ENCODE data around the gene TPCN2.

TPCN2 gene

DNA sequence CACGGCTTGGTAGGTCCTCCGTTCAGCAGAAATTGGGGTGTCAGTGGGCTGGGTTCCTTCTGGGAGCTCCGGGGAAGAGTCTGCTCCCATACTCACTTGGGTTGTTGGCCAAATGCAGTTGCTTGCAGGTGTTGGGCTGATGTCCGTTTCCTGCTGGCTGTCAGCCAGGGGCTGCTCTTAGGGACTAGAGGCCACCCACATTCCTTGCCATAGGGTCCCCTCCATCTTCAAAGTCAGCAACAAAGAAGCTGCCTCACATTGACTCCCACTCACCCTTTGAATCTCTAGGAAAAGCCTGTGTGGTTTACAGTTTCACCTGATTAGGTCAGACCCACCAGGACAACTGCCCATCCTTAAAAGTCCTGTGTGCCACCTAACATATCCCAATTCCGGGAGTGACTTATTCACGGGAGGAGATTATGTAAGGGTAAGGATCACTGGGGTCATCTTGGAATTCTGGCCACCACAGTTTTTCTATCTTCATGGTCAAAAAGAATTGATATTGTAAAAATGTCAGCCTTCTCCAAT is 43.0 kb downstream of the TPCN2 start:
- no peak for TF ChIP-seq GATA2 (IDR thresholded peaks at IDR 0.05; ENCODE audit: low read depth, low read length)
- no peak for TF ChIP-seq GATA3 (IDR thresholded peaks at IDR 0.05; ENCODE audit: low read depth, low read length)

DNA sequence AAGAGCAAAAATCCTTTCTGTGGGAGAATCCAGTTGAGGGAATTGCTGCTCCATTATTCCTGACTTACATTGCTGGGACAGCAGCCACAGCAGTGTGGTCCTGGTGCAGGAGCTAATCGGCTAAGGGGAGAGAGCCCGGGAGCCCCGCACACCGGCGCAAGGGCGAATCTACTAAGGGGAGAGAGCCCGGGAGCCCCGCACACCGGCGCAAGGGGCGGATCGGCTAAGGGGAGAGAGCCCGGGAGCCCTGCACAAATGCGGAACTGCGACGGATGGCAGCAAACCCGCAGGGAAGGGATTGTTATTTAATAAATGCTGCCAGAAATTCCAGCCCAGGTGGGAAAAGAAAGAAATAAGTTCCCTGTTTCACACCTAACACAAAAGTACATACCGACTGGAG is 43.5 kb downstream of the TPCN2 start:
- no peak for TF ChIP-seq GATA2 (IDR thresholded peaks at IDR 0.05; ENCODE audit: low read depth, low read length)
- TF ChIP-seq GATA3 (IDR thresholded peaks at IDR 0.05; ENCODE audit: low read depth, low read length), result no peak

DNA sequence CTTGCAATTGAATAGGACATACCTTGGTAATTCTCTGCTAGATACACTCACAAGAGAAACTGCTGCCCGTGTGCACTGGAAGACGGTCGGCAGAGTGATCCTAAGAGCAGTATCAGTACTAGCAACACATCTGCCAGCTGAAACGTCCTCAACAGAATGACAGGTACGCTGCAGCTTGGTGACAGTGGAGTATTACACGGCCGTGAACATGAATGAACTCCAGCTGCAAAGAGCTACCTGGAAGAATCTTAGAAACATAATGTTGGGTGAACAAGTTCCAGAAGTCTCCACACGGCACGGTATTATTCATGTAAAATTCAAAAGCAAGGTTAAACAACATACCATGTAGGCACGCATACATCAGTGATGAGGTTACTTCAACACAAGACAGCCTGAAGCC is 44.4 kb downstream of the TPCN2 start:
- TF ChIP-seq GATA3 (IDR thresholded peaks at IDR 0.05; ENCODE audit: low read depth, low read length), result no peak
- no peak for TF ChIP-seq GATA2 (IDR thresholded peaks at IDR 0.05; ENCODE audit: low read depth, low read length)

DNA sequence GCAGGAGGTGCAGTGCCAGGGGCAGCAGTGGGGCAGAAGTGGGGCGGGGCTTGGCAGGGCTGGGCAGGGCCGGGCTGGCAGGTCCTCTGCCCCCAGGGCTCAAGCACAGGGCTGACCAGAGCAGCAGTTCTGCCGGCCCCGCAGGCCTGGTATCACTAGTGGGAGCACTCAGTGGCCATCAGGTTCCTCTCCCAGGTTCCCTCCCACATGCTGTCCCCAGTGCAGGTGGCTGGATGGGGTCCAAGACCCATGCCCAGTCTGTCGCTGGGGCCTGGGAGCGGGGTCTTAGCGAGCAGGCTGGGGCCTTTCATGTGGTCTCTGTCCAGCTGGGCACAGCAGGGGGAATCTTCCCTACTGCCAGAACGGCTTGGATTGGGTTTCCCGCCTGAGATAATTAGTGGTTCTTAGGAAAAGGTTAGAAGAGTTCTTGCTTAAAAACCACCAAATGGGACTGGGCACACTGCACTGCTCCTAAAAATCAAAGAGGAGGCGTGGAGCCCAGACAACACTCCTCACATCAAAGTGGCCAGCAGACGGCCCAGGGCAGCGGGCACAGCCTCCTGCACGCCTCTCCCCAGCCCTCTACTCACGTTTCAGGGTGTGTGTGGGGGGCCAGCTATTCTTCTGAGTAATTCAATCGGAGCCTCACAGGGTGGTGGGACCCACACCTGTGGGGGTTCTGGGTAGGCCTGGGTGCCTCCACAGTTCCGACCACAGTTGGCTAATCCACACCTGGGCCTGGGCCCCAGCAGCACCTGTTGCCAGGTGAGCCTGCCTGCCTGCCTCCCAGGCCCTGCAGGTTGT is 45.6 kb downstream of the TPCN2 start:
- TF ChIP-seq GATA2 (IDR thresholded peaks at IDR 0.05; ENCODE audit: low read depth, low read length) (no peak), GATA3 (IDR thresholded peaks at IDR 0.05; ENCODE audit: low read depth, low read length) (no peak)

DNA sequence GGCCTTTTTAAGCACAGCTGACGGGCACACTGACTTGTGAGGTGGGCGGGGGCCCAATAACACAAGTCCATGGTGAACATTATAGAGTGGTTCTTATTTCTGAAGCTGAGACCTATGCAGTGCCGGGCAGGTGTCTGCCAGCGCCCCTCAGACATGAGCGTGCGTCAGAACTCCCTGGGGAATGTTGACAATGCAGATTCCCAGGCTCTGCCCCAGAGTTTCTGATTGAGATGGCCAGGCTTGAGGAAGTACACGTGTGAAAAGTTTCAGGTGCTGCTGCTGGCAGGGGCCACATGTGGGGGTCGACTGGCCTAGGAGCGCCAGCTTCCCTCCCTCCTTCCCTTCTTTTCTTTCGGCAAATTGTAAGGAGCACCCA is 46.2 kb downstream of the TPCN2 start:
- TF ChIP-seq GATA3 (IDR thresholded peaks at IDR 0.05; ENCODE audit: low read depth, low read length), result no peak
- no peak for TF ChIP-seq GATA2 (IDR thresholded peaks at IDR 0.05; ENCODE audit: low read depth, low read length)

DNA sequence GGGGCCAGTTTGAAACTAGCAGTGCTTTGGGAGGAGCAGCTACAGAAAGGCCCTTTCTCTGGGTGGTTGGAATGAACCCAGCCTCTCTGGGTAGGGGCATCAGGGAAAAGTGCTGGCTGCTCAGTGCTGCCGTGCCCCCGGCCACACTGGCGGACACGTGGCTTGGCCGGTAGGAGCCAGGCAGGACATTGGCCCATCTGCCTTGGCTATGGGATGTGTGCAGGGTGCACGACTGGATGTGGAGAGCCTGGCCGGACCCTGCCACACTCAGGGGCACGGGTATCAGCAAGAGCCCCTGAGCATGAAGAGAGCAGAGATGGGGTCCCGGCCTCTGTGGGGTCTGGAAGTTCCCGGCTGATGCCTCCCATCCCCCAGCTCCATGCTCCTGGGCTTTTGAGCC is 46.6 kb downstream of the TPCN2 start:
- no peak for TF ChIP-seq GATA2 (IDR thresholded peaks at IDR 0.05; ENCODE audit: low read depth, low read length)
- no peak for TF ChIP-seq GATA3 (IDR thresholded peaks at IDR 0.05; ENCODE audit: low read depth, low read length)

DNA sequence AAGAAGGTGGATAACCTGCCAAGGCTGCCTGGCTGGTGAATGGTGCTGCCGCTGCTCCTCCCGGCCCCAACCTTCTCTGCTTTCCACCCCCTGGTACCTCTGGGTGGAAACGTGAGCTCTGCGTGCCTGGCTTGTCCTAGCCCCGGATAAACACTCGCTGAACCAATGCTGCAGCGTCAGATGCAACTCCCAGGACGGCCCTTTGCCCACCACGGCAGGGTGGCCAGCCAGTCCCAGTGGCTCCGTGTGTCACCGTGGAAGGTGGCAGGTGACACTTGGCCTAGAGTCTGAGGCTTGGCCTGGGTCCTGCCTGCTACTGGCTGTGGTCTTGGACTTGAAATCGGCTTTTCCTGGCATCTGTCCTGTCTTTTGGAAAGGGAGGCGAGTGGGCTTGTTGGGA is 47.7 kb downstream of the TPCN2 start:
- TF ChIP-seq GATA2 (IDR thresholded peaks at IDR 0.05; ENCODE audit: low read depth, low read length) (no peak), GATA3 (IDR thresholded peaks at IDR 0.05; ENCODE audit: low read depth, low read length) (no peak)

DNA sequence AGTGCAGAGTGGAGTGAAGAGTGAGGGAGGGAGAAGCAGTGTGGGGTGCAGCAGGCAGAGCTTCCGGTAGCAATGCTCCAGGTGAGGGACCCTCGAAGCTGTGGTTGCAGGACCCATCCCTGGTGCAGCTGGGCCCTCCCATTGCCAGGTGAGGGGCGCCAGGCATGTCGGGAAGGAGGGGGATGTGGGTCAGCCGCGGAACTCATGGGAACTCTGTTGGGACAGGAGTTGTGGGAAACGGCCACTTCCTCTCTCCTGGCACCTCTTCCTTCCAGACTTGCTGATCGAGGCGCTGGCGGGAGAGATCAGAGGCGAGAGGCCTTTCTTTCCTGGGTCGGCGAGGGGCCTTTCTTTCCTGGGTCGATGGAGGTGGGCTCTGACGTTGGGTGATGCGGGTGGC is 48.5 kb downstream of the TPCN2 start:
- TF ChIP-seq GATA2 (IDR thresholded peaks at IDR 0.05; ENCODE audit: low read depth, low read length) (no peak), GATA3 (IDR thresholded peaks at IDR 0.05; ENCODE audit: low read depth, low read length) (no peak)

DNA sequence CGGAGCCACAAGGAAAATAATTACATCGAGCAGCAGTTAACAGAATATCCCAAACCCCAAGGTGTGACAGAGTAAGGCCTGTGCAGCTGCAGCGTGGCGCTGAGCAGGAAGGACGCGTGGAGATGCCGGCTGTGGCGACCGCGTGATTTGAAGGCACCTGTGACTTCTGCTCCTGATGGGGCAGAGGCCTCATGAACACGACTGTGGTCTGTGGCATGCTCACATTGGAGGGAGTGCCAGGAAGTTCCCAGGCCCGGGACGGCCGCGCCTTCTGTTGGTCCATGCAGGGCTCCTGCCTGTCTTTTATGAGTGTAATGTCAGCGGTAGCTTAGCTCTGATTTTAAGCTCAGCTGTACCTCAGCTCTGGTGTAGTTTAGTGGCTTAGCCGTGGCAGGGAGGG is 50.4 kb downstream of the TPCN2 start:
- no peak for TF ChIP-seq GATA3 (IDR thresholded peaks at IDR 0.05; ENCODE audit: low read depth, low read length)
- TF ChIP-seq GATA2 (IDR thresholded peaks at IDR 0.05; ENCODE audit: low read depth, low read length), result no peak

DNA sequence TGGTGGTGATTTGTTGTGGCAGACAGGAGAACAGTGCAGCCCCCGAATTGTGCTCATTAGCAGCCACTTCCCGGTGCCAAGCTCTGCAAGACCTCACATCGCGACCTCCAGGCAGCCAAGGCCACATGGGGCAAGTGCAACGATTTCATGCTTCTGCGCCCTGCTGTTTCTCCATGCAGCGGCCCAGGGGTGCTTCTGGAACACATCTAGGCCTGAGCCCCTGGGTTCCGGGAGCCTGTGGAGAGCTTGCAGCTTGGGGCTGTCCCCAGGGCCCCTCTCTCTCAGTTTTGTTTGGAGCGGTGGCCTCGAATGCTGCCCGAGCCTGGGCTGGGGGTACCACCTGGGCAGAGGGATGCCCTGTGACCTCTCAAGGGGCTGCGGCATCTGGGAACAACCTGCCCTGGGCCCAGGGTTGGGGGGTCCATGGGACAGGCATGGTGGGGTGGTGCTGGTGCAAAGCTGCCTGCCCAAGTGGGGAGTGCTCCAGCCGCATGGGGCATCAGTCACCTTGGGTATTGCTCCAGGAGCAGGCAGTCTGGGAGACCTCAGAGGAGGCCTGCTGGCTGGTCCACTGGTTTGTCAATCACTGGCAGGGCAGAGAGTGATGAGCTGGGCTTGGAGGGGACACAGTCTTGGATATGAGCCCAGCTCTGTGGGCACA is 51.9 kb downstream of the TPCN2 start:
- no peak for TF ChIP-seq GATA2 (IDR thresholded peaks at IDR 0.05; ENCODE audit: low read depth, low read length)
- no peak for TF ChIP-seq GATA3 (IDR thresholded peaks at IDR 0.05; ENCODE audit: low read depth, low read length)

DNA sequence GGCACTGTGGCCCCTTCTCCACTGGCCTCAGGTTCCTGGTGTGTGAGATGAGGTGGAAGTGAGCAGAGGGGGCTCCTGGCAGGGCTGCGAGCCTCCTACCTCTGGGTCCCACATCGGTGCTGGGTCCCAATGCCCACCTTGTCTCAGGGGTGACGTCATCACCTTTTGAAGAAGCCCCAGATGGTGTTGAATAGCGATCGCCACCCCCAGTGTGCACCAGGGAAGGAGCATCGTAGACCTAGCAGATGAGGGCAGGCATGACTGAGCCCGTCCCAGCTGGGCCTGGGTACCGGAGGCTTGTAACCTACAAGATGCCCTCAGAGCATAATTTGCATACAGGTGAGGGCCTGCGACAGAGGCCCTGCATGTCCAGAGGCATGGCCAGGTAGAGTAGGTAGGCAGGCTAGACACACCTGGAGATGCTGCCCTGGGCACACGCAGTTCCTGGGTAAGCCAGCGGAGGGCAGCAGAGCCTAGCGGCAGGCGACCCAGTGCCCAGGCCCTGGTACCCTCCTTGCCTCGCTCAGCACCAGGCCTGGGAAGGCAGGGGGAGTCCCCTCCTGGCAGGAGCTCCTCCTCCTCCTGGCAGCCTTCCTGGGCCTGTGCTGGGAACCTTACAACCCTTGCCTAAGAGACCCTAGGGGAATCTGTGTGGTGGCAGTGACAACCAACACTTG is 52.5 kb downstream of the TPCN2 start:
- TF ChIP-seq GATA2 (IDR thresholded peaks at IDR 0.05; ENCODE audit: low read depth, low read length) (no peak), GATA3 (IDR thresholded peaks at IDR 0.05; ENCODE audit: low read depth, low read length) (no peak)

DNA sequence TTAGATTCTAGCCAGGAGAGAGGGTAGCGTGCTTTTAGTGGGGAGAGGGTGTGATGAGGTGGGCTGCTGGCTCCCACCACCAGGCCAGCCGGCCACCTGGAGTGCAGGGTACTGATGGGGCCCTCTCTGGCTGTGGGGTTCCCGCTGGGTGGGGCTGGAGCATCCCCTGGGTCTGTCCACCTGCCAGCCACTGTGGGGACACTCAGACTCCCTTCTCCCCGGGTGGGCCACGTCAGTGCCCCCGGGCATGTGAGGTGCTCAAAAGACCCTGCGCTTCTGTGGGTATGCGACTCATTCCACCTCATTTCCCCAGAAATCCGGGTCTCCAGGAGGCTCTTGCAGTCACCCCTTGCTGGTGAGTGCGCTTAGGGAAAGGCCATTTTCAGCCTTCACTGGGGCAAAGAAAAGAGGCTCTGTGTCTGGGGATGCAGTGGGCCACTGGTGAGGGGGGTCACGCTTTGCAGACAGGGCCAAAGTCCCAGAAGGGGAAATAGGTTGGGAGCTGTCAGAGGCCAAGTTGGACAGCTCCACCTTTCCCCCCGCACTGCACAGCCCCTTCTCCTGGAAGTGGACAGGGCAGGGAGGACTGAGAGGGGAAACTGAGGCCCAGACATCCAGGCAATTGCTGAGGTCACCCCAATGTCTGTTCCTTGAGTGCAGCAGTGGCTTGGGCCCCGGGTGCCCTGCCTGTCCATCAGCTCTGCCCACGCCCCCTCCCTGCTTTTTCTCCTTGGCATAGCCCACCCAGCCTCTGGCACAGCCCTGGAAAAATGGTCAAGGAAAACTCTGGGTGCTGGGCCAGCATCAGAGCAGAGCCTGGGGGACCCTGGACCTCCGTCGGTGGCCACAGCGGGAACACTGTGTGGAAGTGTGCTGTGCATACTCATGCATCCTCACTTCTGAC is 53.3 kb downstream of the TPCN2 start:
- no peak for TF ChIP-seq GATA2 (IDR thresholded peaks at IDR 0.05; ENCODE audit: low read depth, low read length)
- no peak for TF ChIP-seq GATA3 (IDR thresholded peaks at IDR 0.05; ENCODE audit: low read depth, low read length)

DNA sequence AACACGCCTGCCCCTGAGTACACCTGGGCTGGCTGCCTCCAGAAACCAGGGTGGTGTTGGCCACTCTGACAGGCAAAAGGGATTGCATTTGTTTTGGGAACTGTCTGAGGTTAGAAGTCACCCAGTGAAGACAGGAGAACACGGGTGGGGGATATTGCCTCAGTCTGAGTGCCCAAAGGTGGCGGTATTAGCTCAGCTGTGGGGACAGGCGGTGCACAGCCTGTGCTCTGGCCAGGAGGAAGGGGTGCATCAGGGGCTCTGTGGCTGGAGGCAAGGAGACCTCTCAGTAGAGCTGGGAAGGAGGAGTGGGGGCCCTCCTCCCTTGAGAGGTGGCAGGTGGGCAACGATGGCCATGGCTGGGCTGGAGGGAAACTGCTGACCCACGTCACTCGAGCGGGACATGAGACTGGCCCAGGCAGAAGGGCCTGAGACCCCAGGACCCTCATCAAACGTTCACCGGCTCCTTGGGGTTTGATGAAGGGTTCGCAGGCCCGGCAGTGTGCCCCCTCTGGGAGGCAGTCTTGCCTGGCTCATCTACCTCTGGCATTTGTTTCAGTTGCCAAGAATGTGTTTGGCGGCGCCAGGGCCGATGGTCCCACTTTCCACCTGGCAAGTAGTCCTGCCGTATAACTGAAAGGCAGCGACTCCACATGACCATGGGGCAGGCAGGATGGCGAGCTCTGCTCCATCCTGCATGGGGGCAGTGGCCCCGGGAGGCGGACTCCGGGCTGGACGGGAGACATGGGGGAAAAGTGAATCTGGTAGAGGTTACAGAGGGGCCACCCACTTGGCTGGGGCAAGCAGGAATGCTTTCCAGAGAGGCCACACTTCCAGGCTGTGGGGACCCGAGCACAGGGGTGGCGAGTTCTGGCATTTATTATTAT is 54.2 kb downstream of the TPCN2 start:
- no peak for TF ChIP-seq GATA3 (IDR thresholded peaks at IDR 0.05; ENCODE audit: low read depth, low read length)
- TF ChIP-seq GATA2 (IDR thresholded peaks at IDR 0.05; ENCODE audit: low read depth, low read length), result no peak

Measured in SH-SY5Y (cell line).